Panc1 (cell line): ENCODE data around the gene CSTF3. TPM values are rescaled to one million over a fixed set of nuclear protein-coding genes. Genes with fewer than 3 reads are reported as not detected.

ENCODE experiments used
- ATAC-seq: fragments of 200-7000 bp; cut with Tn5 transposase; 2 replicates; pipeline ENCODE4 v1.9.1; 2020; ENCODE audit warnings: mild to moderate bottlenecking, moderate library complexity
- BruUV-seq: library from RNA; stranded (reverse); fragments of 400-500 nt; replicated peaks from 2 replicates; lab custom pipeline; 2021; lab: Mats Ljungman, UMichigan
- CTCF ChIA-PET: fragments of 300-600 bp; sonication (Branson Sonifier 250); formaldehyde crosslinking; loops from one replicate; lab custom pipeline; 2022; ENCODE audit warnings: antibody characterized with exemption; lab: Charles Lee
- POLR2A ChIA-PET: fragments of 300-600 bp; sonication (Branson Sonifier 250); formaldehyde crosslinking; loops from one replicate; lab custom pipeline; 2022; ENCODE audit warnings: antibody characterized with exemption; lab: Charles Lee
- DNase-seq: peaks from one replicate; pipeline ENCODE4 v3.0.0-alpha.2; 2010; ENCODE audit warnings: low read depth, low spot score
- H3K27ac ChIP-seq: 2 replicates; pipeline ENCODE4 v1.5.1; 2011; ENCODE audit warnings: mild to moderate bottlenecking, low read length, inconsistent platforms
- H3K27me3 ChIP-seq: fragments of 200-500 bp; sonication (Bioruptor generic); 2 replicates; pipeline ENCODE4 v1.6.0; 2014; ENCODE audit warnings: low read length, inconsistent platforms; ENCODE audit not compliant: control insufficient read depth, insufficient read depth
- H3K36me3 ChIP-seq: fragments of 200-500 bp; sonication (Bioruptor generic); 2 replicates; pipeline ENCODE4 v1.5.1; 2014; ENCODE audit warnings: inconsistent platforms, mild to moderate bottlenecking, low read length, moderate library complexity; ENCODE audit not compliant: control insufficient read depth, insufficient read depth
- H3K4me1 ChIP-seq: 2 replicates; pipeline ENCODE4 v1.5.1; 2011; ENCODE audit warnings: inconsistent platforms, mild to moderate bottlenecking, low read length, moderate library complexity; ENCODE audit not compliant: control insufficient read depth, insufficient read depth
- H3K4me3 ChIP-seq, 2 experiments: 2 replicates each; pipeline ENCODE4 v1.5.1; 2011 to 2012; ENCODE audit warnings: low read depth in 2 of 2, low read length in 2 of 2, mild to moderate bottlenecking in 2 of 2, inconsistent platforms in 1 of 2, moderate library complexity in 1 of 2
- H3K9me3 ChIP-seq: fragments of 200-500 bp; sonication (Bioruptor generic); 2 replicates; pipeline ENCODE4 v1.5.1; 2014; ENCODE audit warnings: low read depth, mild to moderate bottlenecking, inconsistent platforms, low read length, moderate library complexity; ENCODE audit not compliant: control insufficient read depth, insufficient read depth
- CTCF ChIP-seq: fragments of 450-650 bp; IDR thresholded peaks from 2 replicates; pipeline ENCODE4 v1.5.1; 2017; ENCODE audit warnings: mild to moderate bottlenecking
- POLR2AphosphoS5 ChIP-seq: IDR thresholded peaks from 2 replicates; pipeline ENCODE4 v1.6.1; 2012; ENCODE audit warnings: mild to moderate bottlenecking, low read depth, low read length, moderate library complexity
- REST ChIP-seq, 2 experiments: IDR thresholded peaks; 2 replicates each; pipeline ENCODE4 v1.6.1; 2011 to 2012; ENCODE audit warnings: low read depth in 2 of 2, control low read depth in 1 of 2, low read length in 1 of 2, mild to moderate bottlenecking in 1 of 2, moderate library complexity in 1 of 2; ENCODE audit not compliant: insufficient read depth in 1 of 2
- SIN3A ChIP-seq: IDR thresholded peaks from 2 replicates; pipeline ENCODE4 v1.6.1; 2012; ENCODE audit warnings: low read depth, mild to moderate bottlenecking, low read length, moderate library complexity, borderline replicate concordance; ENCODE audit not compliant: insufficient read depth
- TCF7L2 ChIP-seq: IDR thresholded peaks from 2 replicates; pipeline ENCODE4 v1.6.1; 2011; ENCODE audit warnings: mild to moderate bottlenecking, low read depth, low read length, inconsistent platforms
- in situ Hi-C: cut with HindIII; loops from 2 replicates; pipeline ENCODE4 v1.10.0; 2016; ENCODE audit warnings: low sequenced_read_pairs, low pct_unique_long_range_greater_than_20kb
- intact Hi-C: fragments of 100-400 bp; cut with micrococcal nuclease; formaldehyde crosslinking; loops from one replicate; pipeline ENCODE4 v1.10.0; 2022; ENCODE audit not compliant: unreplicated experiment
- total RNA-seq: library from RNA; stranded (reverse); gene quantifications from one replicate; pipeline ENCODE4 v1.2.1, GENCODE V29; 2021; ENCODE audit not compliant: unreplicated experiment

The CSTF3 gene
- total RNA-seq, 1 experiment from 2014 or later: 29.8 TPM

- no TSS peak for BruUV-seq
- in situ Hi-C loops: no loop called here
- POLR2A ChIA-PET: no interaction called here
Measured at GRCh38 chr11:33035011-33035410, 126.3 kb downstream of the CSTF3 start.

More at GRCh38 chr11:33035011-33035410, 126.3 kb downstream of the CSTF3 start:
- Histone ChIP-seq H3K27ac (no peak overlapping the region), H3K4me3 (no peak overlapping the region), H3K4me1 (no peaks in the 10 kb centered on the region), H3K27me3 (no peaks in the 10 kb centered on the region), H3K9me3 (no peaks in the 10 kb centered on the region), H3K36me3 (no peaks in the 10 kb centered on the region)
- TF ChIP-seq POLR2AphosphoS5: no peak
- no peak for TF ChIP-seq REST (IDR thresholded peaks at IDR 0.05; ENCODE audit: insufficient read depth in 1 of 2, low read depth in 2 of 2, low read length in 1 of 2)
- TF ChIP-seq TCF7L2: no peak
- TF ChIP-seq CTCF: no peak
- no peak for TF ChIP-seq SIN3A
- CTCF ChIA-PET: no interaction called here
- DNase-seq: no peak
- intact Hi-C loops: no loop called here
- no peak for ATAC-seq

Other genes starting within 250 kb of the CSTF3 start
- gene DEPDC7, start 145.6 kb downstream of the CSTF3 start, total RNA-seq: 7.5 TPM
- 23.9 TPM for gene TCP11L1, start 121.9 kb downstream of the CSTF3 start, total RNA-seq
- gene HIPK3, start 95.9 kb upstream of the CSTF3 start, total RNA-seq: 72.2 TPM
- 15.5 TPM for gene KIAA1549L, start 214.6 kb upstream of the CSTF3 start, total RNA-seq